ENCODE data around the gene NOD1.

Gene NOD1

DNA sequence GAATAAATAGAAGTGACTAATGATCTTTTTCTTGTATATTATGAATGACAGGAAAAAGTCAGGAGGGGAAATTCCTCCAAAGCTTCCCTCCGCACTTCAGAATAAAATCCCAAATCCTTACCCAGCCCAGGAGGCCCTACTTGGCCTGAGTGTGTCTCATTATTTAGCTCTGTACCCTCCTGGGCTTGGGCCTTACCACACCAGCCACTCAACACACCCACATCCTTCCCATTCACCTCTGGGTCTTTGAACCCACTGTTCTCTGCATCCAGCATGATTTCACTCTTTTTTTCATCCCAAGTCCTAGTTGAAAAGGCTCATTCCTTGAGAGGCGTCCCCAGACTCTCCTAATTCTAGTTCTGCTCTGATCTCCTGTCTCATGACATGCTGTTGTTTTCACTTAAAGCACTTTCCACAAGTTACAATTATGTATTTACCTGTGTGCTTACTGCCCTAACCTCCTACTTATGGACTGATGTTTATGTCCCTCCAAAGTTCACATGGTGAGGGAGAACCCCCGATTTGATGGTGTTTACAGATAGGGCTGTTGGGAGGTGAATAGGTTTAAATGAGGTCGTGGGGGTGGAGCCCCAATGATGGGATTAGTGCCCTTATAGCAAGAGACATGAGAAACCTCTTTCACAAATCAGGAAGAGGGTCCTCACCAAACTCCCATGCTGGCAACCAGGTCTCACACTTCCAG lies 6.4 kb downstream of the NOD1 start:
- Histone ChIP-seq H3K27ac (replicated peaks) (no peak overlapping the region), H3K27me3 (ENCODE audit: insufficient read depth, poor library complexity, severe bottlenecking) (no peaks in the 10 kb centered on the region), H3K4me3 (replicated peaks; ENCODE audit: insufficient read depth, low read length) (no peak overlapping the region)
- DNase-seq (ENCODE audit: low read depth in 1 of 2, low spot score in 1 of 2), result no peak
- TF ChIP-seq, protein P1, sequence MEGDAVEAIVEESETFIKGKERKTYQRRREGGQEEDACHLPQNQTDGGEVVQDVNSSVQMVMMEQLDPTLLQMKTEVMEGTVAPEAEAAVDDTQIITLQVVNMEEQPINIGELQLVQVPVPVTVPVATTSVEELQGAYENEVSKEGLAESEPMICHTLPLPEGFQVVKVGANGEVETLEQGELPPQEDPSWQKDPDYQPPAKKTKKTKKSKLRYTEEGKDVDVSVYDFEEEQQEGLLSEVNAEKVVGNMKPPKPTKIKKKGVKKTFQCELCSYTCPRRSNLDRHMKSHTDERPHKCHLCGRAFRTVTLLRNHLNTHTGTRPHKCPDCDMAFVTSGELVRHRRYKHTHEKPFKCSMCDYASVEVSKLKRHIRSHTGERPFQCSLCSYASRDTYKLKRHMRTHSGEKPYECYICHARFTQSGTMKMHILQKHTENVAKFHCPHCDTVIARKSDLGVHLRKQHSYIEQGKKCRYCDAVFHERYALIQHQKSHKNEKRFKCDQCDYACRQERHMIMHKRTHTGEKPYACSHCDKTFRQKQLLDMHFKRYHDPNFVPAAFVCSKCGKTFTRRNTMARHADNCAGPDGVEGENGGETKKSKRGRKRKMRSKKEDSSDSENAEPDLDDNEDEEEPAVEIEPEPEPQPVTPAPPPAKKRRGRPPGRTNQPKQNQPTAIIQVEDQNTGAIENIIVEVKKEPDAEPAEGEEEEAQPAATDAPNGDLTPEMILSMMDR (IDR thresholded peaks at IDR 0.05; ENCODE audit: insufficient read depth, low read length), result no peak
- no peak for TF ChIP-seq SPI1 (IDR thresholded peaks at IDR 0.05; ENCODE audit: borderline replicate concordance, low read depth)
- no peak for TF ChIP-seq GABPA (IDR thresholded peaks at IDR 0.05; ENCODE audit: low read depth)
- TF ChIP-seq, protein P2, sequence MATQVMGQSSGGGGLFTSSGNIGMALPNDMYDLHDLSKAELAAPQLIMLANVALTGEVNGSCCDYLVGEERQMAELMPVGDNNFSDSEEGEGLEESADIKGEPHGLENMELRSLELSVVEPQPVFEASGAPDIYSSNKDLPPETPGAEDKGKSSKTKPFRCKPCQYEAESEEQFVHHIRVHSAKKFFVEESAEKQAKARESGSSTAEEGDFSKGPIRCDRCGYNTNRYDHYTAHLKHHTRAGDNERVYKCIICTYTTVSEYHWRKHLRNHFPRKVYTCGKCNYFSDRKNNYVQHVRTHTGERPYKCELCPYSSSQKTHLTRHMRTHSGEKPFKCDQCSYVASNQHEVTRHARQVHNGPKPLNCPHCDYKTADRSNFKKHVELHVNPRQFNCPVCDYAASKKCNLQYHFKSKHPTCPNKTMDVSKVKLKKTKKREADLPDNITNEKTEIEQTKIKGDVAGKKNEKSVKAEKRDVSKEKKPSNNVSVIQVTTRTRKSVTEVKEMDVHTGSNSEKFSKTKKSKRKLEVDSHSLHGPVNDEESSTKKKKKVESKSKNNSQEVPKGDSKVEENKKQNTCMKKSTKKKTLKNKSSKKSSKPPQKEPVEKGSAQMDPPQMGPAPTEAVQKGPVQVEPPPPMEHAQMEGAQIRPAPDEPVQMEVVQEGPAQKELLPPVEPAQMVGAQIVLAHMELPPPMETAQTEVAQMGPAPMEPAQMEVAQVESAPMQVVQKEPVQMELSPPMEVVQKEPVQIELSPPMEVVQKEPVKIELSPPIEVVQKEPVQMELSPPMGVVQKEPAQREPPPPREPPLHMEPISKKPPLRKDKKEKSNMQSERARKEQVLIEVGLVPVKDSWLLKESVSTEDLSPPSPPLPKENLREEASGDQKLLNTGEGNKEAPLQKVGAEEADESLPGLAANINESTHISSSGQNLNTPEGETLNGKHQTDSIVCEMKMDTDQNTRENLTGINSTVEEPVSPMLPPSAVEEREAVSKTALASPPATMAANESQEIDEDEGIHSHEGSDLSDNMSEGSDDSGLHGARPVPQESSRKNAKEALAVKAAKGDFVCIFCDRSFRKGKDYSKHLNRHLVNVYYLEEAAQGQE (IDR thresholded peaks at IDR 0.05; ENCODE audit: insufficient replicate concordance, low read depth), result no peak
- no peak for TF ChIP-seq POLR2AphosphoS5 (IDR thresholded peaks at IDR 0.05; ENCODE audit: low read depth)

- TF ChIP-seq, protein P1 (IDR thresholded peaks at IDR 0.05; ENCODE audit: insufficient read depth, low read length), result no peak
- TF ChIP-seq SPI1 (IDR thresholded peaks at IDR 0.05; ENCODE audit: borderline replicate concordance, low read depth) (no peak), POLR2AphosphoS5 (IDR thresholded peaks at IDR 0.05; ENCODE audit: low read depth) (no peak), GABPA (IDR thresholded peaks at IDR 0.05; ENCODE audit: low read depth) (no peak)
- TF ChIP-seq, protein P2 (IDR thresholded peaks at IDR 0.05; ENCODE audit: insufficient replicate concordance, low read depth), result no peak
- Histone ChIP-seq H3K27ac (replicated peaks) (no peak overlapping the region), H3K4me3 (replicated peaks; ENCODE audit: insufficient read depth, low read length) (no peak overlapping the region), H3K27me3 (ENCODE audit: insufficient read depth, poor library complexity, severe bottlenecking) (no peaks in the 10 kb centered on the region)
- no peak for DNase-seq (ENCODE audit: low read depth in 1 of 2, low spot score in 1 of 2)
Observed at GRCh38 chr7:30471205-30471604, 7.4 kb downstream of the NOD1 start.

- Histone ChIP-seq H3K27ac (replicated peaks) (no peak overlapping the region), H3K4me3 (replicated peaks; ENCODE audit: insufficient read depth, low read length) (no peak overlapping the region), H3K27me3 (ENCODE audit: insufficient read depth, poor library complexity, severe bottlenecking) (no peaks in the 10 kb centered on the region)
- TF ChIP-seq, protein P2 (IDR thresholded peaks at IDR 0.05; ENCODE audit: insufficient replicate concordance, low read depth), result no peak
- TF ChIP-seq SPI1 (IDR thresholded peaks at IDR 0.05; ENCODE audit: borderline replicate concordance, low read depth), result no peak
- no peak for TF ChIP-seq GABPA (IDR thresholded peaks at IDR 0.05; ENCODE audit: low read depth)
- TF ChIP-seq POLR2AphosphoS5 (IDR thresholded peaks at IDR 0.05; ENCODE audit: low read depth), result no peak
- TF ChIP-seq, protein P1 (IDR thresholded peaks at IDR 0.05; ENCODE audit: insufficient read depth, low read length), result no peak
- DNase-seq (ENCODE audit: low read depth in 1 of 2, low spot score in 1 of 2), result no peak
Observed at GRCh38 chr7:30470771-30471170, 7.8 kb downstream of the NOD1 start.
